NCI-H460 (cell line): ENCODE results near the gene IQCC. TPM values are rescaled to one million over a fixed set of nuclear protein-coding genes. Genes with fewer than 3 reads are reported as not detected.
A peak's percentile ranks its signal among the peaks of the same experiment; 100 is the strongest.

Source experiments
- DNase-seq: peaks from one replicate; pipeline ENCODE4 v3.0.0-alpha.2; 2016; ENCODE audit warnings: low read depth; ENCODE audit errors: extremely low read depth
- total RNA-seq: library from RNA; depleted of rRNA; stranded (reverse); fragments of >200 nt; shearing (Covaris generic); gene quantifications from 2 replicates; pipeline ENCODE4 v1.2.3, GENCODE V29; 2014

IQCC gene
- total RNA-seq, 1 experiment from 2014 or later = 2.9 TPM

GRCh38 chr1:32221980-32222755, 16.7 kb downstream of the IQCC start, which contains the start of the genes EIF3I and TMEM234:
TSS of gene EIF3I (plus strand) at chr1:32222407. CDS start at chr1:32222442, 35 bp downstream.
TSS of gene TMEM234 (minus strand) at chr1:32222353. CDS start at chr1:32222322, 31 bp downstream.
- peak; percentile 85 for DNase-seq

- DNase-seq = no peak
These were observed 18.2 kb downstream of the IQCC start for GRCh38 chr1:32223683-32224082.

- DNase-seq = no peak
These were observed 18.8 kb downstream of the IQCC start for GRCh38 chr1:32224285-32224684.

GRCh38 chr1:32228771-32229170, 23.3 kb downstream of the IQCC start:
- DNase-seq = no peak

GRCh38 chr1:32231843-32232432, 26.5 kb downstream of the IQCC start:
- no peak for DNase-seq

- no peak for DNase-seq
These were observed 27.3 kb downstream of the IQCC start for GRCh38 chr1:32232558-32233304.

- no peak for DNase-seq
These were observed 29.3 kb downstream of the IQCC start for GRCh38 chr1:32234792-32235191.

- no peak for DNase-seq
These were observed 33.9 kb downstream of the IQCC start for GRCh38 chr1:32239337-32239736.

GRCh38 chr1:32239790-32240139, 34.3 kb downstream of the IQCC start:
- DNase-seq = no peak

- no peak for DNase-seq
These were observed 34.9 kb downstream of the IQCC start for GRCh38 chr1:32240140-32240951.

- no peak for DNase-seq
These were observed 35.7 kb downstream of the IQCC start for GRCh38 chr1:32241001-32241763.

GRCh38 chr1:32242341-32242851, 36.9 kb downstream of the IQCC start:
- no peak for DNase-seq

- no peak for DNase-seq
These were observed 41.4 kb downstream of the IQCC start, which contains the start of gene FAM167B for GRCh38 chr1:32246888-32247273. TSS of gene FAM167B (plus strand) at chr1:32247222. CDS start at chr1:32247422, 200 bp downstream.

- DNase-seq = no peak
These were observed 42.0 kb downstream of the IQCC start for GRCh38 chr1:32247452-32247851.

- peak; percentile 52 for DNase-seq
These were observed 42.8 kb downstream of the IQCC start for GRCh38 chr1:32247983-32248889.

GRCh38 chr1:32249831-32250525, 44.5 kb downstream of the IQCC start:
- DNase-seq = no peak

GRCh38 chr1:32250893-32251716, 45.6 kb downstream of the IQCC start, which contains the start of gene LCK:
TSS of gene LCK (plus strand) at chr1:32251265. CDS start at chr1:32274330, 23,065 bp downstream.
- DNase-seq = no peak
